ENCODE data around the gene NUTF2.
A peak's percentile ranks its signal among the peaks of the same experiment; 100 is the strongest.

NUTF2 gene

GRCh38 chr16:67915831-67916723 is 69.3 kb downstream of the NUTF2 start:
- H3K27ac ChIP-seq (ENCODE audit: poor library complexity, severe bottlenecking): no peak overlapping the region
- no peak for ATAC-seq (ENCODE audit: low read depth)
- no peak overlapping the region for H3K4me3 ChIP-seq (ENCODE audit: severe bottlenecking)
- no peak for DNase-seq (ENCODE audit: low spot score)
- TF ChIP-seq CTCF (IDR thresholded peaks at IDR 0.05; ENCODE audit: poor library complexity, severe bottlenecking): no peak
- H3K9me3 ChIP-seq (ENCODE audit: severe bottlenecking): no peaks in the 10 kb centered on the region
- H3K4me1 ChIP-seq (ENCODE audit: insufficient read depth, poor library complexity, severe bottlenecking): peaks cover 6% of the 10 kb centered on the region
- H3K27me3 ChIP-seq (ENCODE audit: insufficient read depth, poor library complexity, severe bottlenecking): no peaks in the 10 kb centered on the region
- peaks cover 6% of the 10 kb centered on the region; the same call in 1 of the 2 replicates for H3K36me3 ChIP-seq (ENCODE audit: low read depth)

- no peak for TF ChIP-seq CTCF (IDR thresholded peaks at IDR 0.05; ENCODE audit: poor library complexity, severe bottlenecking)
- H3K9me3 ChIP-seq (ENCODE audit: severe bottlenecking): no peaks in the 10 kb centered on the region
- peaks cover 3% of the 10 kb centered on the region; the same call in 1 of the 2 replicates for H3K36me3 ChIP-seq (ENCODE audit: low read depth)
- no peak overlapping the region for H3K4me3 ChIP-seq (ENCODE audit: severe bottlenecking)
- ATAC-seq (ENCODE audit: low read depth) (no peak; the same call in 1 of the 3 replicates), DNase-seq (ENCODE audit: low spot score) (no peak)
- H3K4me1 ChIP-seq (ENCODE audit: insufficient read depth, poor library complexity, severe bottlenecking): peaks cover 6% of the 10 kb centered on the region
- peak overlapping the region; percentile 33 for H3K27ac ChIP-seq (ENCODE audit: poor library complexity, severe bottlenecking)
- H3K27me3 ChIP-seq (ENCODE audit: insufficient read depth, poor library complexity, severe bottlenecking): no peaks in the 10 kb centered on the region
Measured at GRCh38 chr16:67917140-67917851, 70.6 kb downstream of the NUTF2 start.

- TF ChIP-seq CTCF (IDR thresholded peaks at IDR 0.05; ENCODE audit: poor library complexity, severe bottlenecking): no peak
- H3K4me1 ChIP-seq (ENCODE audit: insufficient read depth, poor library complexity, severe bottlenecking): peaks cover 6% of the 10 kb centered on the region
- peak overlapping the region; percentile 33 for H3K27ac ChIP-seq (ENCODE audit: poor library complexity, severe bottlenecking)
- no peak for DNase-seq (ENCODE audit: low spot score)
- no peak overlapping the region for H3K4me3 ChIP-seq (ENCODE audit: severe bottlenecking)
- no peaks in the 10 kb centered on the region for H3K36me3 ChIP-seq (ENCODE audit: low read depth)
- peak; percentile 96 for ATAC-seq (ENCODE audit: low read depth)
- no peaks in the 10 kb centered on the region for H3K27me3 ChIP-seq (ENCODE audit: insufficient read depth, poor library complexity, severe bottlenecking)
- H3K9me3 ChIP-seq (ENCODE audit: severe bottlenecking): no peaks in the 10 kb centered on the region
Measured at GRCh38 chr16:67917852-67918236, 71.1 kb downstream of the NUTF2 start.

GRCh38 chr16:67919622-67920221 is 73.0 kb downstream of the NUTF2 start:
- Histone ChIP-seq H3K9me3 (ENCODE audit: severe bottlenecking) (no peaks in the 10 kb centered on the region), H3K4me1 (ENCODE audit: insufficient read depth, poor library complexity, severe bottlenecking) (peaks cover 6% of the 10 kb centered on the region), H3K27ac (ENCODE audit: poor library complexity, severe bottlenecking) (no peak overlapping the region), H3K36me3 (ENCODE audit: low read depth) (no peaks in the 10 kb centered on the region), H3K27me3 (ENCODE audit: insufficient read depth, poor library complexity, severe bottlenecking) (no peaks in the 10 kb centered on the region), H3K4me3 (ENCODE audit: severe bottlenecking) (no peak overlapping the region)
- TF ChIP-seq CTCF (IDR thresholded peaks at IDR 0.05; ENCODE audit: poor library complexity, severe bottlenecking): no peak
- ATAC-seq (ENCODE audit: low read depth) (no peak), DNase-seq (ENCODE audit: low spot score) (no peak)
